GM12892 (cell line): ENCODE measurements around the gene CYP4Z1.
"Not testable (repeated sequence)": the region's sequence is repeated elsewhere in the genome, so short reads cannot be mapped to it uniquely, and the experiment has no call there.

Source experiments
- POLR2A ChIP-seq: IDR thresholded peaks from 2 replicates; pipeline ENCODE4 v1.6.1; 2011; ENCODE audit warnings: low read depth, low read length, control low read depth
- POLR2AphosphoS5 ChIP-seq: IDR thresholded peaks from 2 replicates; pipeline ENCODE4 v1.6.1; 2011; ENCODE audit warnings: low read depth, low read length, control low read depth
- TAF1 ChIP-seq: IDR thresholded peaks from 2 replicates; pipeline ENCODE4 v1.6.1; 2011; ENCODE audit warnings: low read depth, mild to moderate bottlenecking, control low read depth, low read length, borderline replicate concordance

DNA sequence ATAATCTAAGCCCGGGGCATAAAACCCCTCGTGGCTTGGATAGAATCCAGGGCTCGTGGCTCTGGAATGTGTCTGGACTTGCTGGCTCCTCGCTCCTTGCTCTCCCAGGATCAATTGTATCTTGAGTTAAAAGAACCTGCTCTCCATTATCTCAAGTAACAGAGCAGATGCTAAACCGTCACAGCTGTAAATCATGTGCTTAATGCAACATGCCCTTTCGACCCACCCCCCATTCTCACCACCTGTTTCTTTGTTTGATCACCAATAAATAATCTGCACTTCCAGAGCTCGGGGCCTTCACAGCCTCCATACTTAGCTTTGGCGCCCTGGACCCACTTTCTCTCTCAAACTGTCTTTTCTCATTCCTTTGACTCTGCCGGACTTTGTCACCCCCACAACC lies 82.1 kb downstream of the CYP4Z1 start:
- not testable (repeated sequence) for TF ChIP-seq POLR2AphosphoS5, POLR2A, TAF1
